Measurements from ENCODE around the gene SWSAP1.
"Not testable (repeated sequence)": the region's sequence is repeated elsewhere in the genome, so short reads cannot be mapped to it uniquely, and the experiment has no call there.

SWSAP1 gene

GRCh38 chr19:11338569-11339253 lies 35.8 kb upstream of the SWSAP1 start:
- Histone ChIP-seq H3K4me3 (ENCODE audit: low read length) (peak overlapping the region; percentile 70), H3K36me3 (ENCODE audit: insufficient read depth, low read length) (peaks cover 19% of the 10 kb centered on the region), H3K27ac (ENCODE audit: low read depth, low read length) (no peak overlapping the region), H3K9me3 (ENCODE audit: insufficient read depth, low read depth, low read length) (no peaks in the 10 kb centered on the region), H3K27me3 (ENCODE audit: insufficient read depth, low read length) (no peaks in the 10 kb centered on the region), H3K4me1 (ENCODE audit: insufficient read depth, low read length) (no peaks in the 10 kb centered on the region), H3K9ac (ENCODE audit: low read depth, low read length) (peak overlapping the region; percentile 62)
- WGBS, result 43% methylated on average over 20 of the region's 21 CpGs

- 10% methylated on average over 53 of the region's 53 CpGs for WGBS
- H3K27ac ChIP-seq (ENCODE audit: low read depth, low read length), result no peak within 1 kb of the TSS
- H3K9ac ChIP-seq (ENCODE audit: low read depth, low read length), result peak within 1 kb of the TSS; percentile 62
- no peaks in the 10 kb centered on the region for H3K9me3 ChIP-seq (ENCODE audit: insufficient read depth, low read depth, low read length)
- H3K4me3 ChIP-seq (ENCODE audit: low read length), result peak within 1 kb of the TSS; percentile 70
- H3K36me3 ChIP-seq (ENCODE audit: insufficient read depth, low read length), result peaks cover 19% of the 10 kb centered on the region
- H3K27me3 ChIP-seq (ENCODE audit: insufficient read depth, low read length), result no peaks in the 10 kb centered on the region
- no peaks in the 10 kb centered on the region for H3K4me1 ChIP-seq (ENCODE audit: insufficient read depth, low read length)
These were observed 35.0 kb upstream of the SWSAP1 start, which contains the start of gene RAB3D for GRCh38 chr19:11339254-11340098. Gene RAB3D (minus strand): TSS chr19:11339657. CDS start chr19:11337399, 2,258 bp downstream.

DNA sequence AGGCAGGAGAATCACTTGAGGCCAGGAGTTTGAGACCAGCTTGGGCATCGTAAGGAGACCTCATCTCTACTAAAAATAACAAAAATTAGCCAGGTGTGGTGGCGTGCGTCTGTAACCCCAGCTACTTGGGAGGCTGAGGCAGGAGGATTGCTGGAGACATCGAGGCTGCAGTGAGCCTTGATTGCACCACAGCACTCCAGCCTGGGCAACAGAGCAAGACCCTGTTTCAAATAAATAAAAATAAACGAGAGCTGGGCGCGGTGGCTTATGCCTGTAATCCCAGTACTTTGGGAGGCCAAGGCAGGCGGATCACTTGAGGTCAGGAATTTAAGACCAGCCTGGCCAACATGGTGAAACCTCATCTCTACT lies 34.4 kb upstream of the SWSAP1 start:
- H3K27me3 ChIP-seq (ENCODE audit: insufficient read depth, low read length); H3K27ac ChIP-seq (ENCODE audit: low read depth, low read length); H3K4me1 ChIP-seq (ENCODE audit: insufficient read depth, low read length); H3K9me3 ChIP-seq (ENCODE audit: insufficient read depth, low read depth, low read length); H3K9ac ChIP-seq (ENCODE audit: low read depth, low read length): not testable (repeated sequence)
- H3K4me3 ChIP-seq (ENCODE audit: low read length), result peak overlapping the region; percentile 70; the same call in 1 of the 2 replicates
- 93% methylated on average over 8 of the region's 8 CpGs for WGBS
- peaks cover 16% of the 10 kb centered on the region for H3K36me3 ChIP-seq (ENCODE audit: insufficient read depth, low read length)

DNA sequence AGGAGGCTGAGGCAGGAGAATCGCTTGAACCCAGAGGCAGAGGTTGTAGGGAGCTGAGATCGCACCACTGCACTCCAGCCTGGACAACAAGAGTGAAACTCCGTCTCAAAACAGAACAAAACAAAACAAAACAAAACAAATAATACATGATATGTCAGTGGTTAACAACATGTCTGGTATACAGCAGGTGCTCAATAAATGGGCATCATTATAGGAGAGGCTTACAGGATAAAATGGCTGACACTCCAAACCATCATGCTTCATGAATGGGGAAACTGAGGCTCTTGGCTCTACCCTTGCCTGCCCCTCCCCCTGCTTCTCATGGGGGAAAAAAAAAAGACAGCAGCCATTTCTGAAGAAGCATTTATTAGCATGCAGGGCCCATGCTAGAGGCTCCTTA lies 32.0 kb upstream of the SWSAP1 start:
- Histone ChIP-seq H3K27me3 (ENCODE audit: insufficient read depth, low read length) (no peaks in the 10 kb centered on the region), H3K9ac (ENCODE audit: low read depth, low read length) (no peak overlapping the region), H3K9me3 (ENCODE audit: insufficient read depth, low read depth, low read length) (no peaks in the 10 kb centered on the region), H3K4me3 (ENCODE audit: low read length) (no peak overlapping the region), H3K36me3 (ENCODE audit: insufficient read depth, low read length) (0 out of 2 replicates have a peak, but pooled peaks cover 7% of the 10 kb centered on the region), H3K4me1 (ENCODE audit: insufficient read depth, low read length) (no peaks in the 10 kb centered on the region), H3K27ac (ENCODE audit: low read depth, low read length) (no peak overlapping the region)
- 93% methylated on average over 3 of the region's 3 CpGs for WGBS

- Histone ChIP-seq H3K27me3 (ENCODE audit: insufficient read depth, low read length) (no peaks in the 10 kb centered on the region), H3K27ac (ENCODE audit: low read depth, low read length) (no peak overlapping the region), H3K36me3 (ENCODE audit: insufficient read depth, low read length) (0 out of 2 replicates have a peak, but pooled peaks cover 7% of the 10 kb centered on the region), H3K4me1 (ENCODE audit: insufficient read depth, low read length) (no peaks in the 10 kb centered on the region), H3K9ac (ENCODE audit: low read depth, low read length) (peak overlapping the region; percentile 71), H3K9me3 (ENCODE audit: insufficient read depth, low read depth, low read length) (no peaks in the 10 kb centered on the region), H3K4me3 (ENCODE audit: low read length) (peak overlapping the region; percentile 84)
- WGBS, result 61% methylated on average over 14 of the region's 15 CpGs
These were observed 29.2 kb upstream of the SWSAP1 start for GRCh38 chr19:11345122-11345803.

DNA sequence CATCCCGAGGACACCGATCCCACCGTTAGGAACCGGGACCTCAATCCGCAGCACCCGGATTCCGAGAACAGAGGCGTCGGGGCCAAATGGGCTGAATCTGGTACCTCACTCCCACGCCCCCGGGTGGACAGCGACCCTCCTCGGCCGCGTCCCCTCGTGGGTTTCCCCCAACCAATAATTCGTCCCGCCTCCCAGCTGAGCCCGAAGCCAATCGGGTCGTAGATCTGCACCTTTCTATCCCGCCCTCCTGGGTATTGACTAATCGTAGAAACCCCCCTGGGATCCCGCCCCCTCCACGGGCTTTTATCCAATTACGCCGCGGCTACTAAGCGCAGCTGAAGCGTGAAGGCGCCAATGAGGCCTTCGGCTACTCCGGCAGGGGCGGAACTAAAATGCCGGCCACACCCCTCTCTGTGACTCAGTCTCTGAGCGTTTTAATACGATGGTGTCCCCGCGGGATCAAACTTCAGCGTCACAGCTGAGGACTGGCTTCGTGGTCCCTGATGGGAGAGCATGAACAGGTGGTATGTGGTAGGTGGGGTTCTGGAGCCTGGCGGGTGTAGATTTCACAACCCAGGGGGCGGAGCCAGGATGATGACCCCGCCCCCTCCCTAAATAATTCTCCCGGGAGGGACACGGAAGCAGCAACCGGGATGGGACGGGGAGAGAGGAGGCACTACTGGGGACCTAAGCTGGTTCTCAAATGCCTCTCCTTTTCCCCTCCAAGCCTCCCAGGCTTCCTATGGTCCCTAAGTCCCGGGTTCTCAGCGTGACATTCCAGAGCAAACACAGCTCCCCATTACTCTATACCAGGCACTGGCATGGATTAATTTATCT lies 28.1 kb upstream of the SWSAP1 start, which contains the start of the genes CCDC159 and TMEM205:
Gene CCDC159, plus strand, starts transcription at position 416 of the 837 bp plus-strand sequence. Its CDS starts 88 bp downstream, at position 504.
Gene TMEM205, minus strand, starts transcription at position 165 of the 837 bp plus-strand sequence. CDS start 649 bp downstream, outside the sequence.
- Histone ChIP-seq H3K4me3 (ENCODE audit: low read length) (peak within 1 kb of the TSS; percentile 84), H3K9me3 (ENCODE audit: insufficient read depth, low read depth, low read length) (no peaks in the 10 kb centered on the region), H3K27me3 (ENCODE audit: insufficient read depth, low read length) (no peaks in the 10 kb centered on the region), H3K4me1 (ENCODE audit: insufficient read depth, low read length) (no peaks in the 10 kb centered on the region), H3K9ac (ENCODE audit: low read depth, low read length) (peak within 1 kb of the TSS; percentile 71), H3K36me3 (ENCODE audit: insufficient read depth, low read length) (0 out of 2 replicates have a peak, but pooled peaks cover 7% of the 10 kb centered on the region), H3K27ac (ENCODE audit: low read depth, low read length) (no peak within 1 kb of the TSS)
- WGBS, result under 1% methylated on average over 47 of the region's 50 CpGs

DNA sequence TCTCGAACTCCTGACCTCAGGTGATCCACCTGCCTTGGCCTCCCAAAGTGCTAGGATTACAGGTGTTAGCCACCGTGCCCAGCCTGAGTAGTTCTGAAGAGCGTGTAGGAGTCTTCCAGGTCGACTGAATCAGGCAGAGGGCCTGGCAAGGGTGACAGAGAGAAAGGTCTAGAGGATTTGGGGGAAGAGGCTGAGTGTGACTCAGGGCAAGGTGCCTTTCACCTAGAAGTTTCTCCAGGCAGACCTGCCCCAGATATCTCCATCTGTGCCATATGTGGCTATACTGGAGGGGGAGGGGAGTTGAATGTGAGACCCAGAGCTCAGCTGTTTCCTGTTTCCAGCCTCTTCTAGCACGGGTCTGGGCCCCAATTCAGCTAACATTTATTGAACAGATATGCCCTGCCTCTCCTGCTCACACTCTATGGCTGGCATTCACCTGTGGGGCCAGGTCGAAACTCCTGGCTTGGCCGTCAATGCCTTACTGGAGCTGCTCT lies 26.9 kb upstream of the SWSAP1 start:
- no peaks in the 10 kb centered on the region for H3K4me1 ChIP-seq (ENCODE audit: insufficient read depth, low read length)
- H3K4me3 ChIP-seq (ENCODE audit: low read length), result no peak overlapping the region
- 0 out of 2 replicates have a peak, but pooled peaks cover 3% of the 10 kb centered on the region for H3K36me3 ChIP-seq (ENCODE audit: insufficient read depth, low read length)
- H3K9ac ChIP-seq (ENCODE audit: low read depth, low read length), result no peak overlapping the region
- no peak overlapping the region for H3K27ac ChIP-seq (ENCODE audit: low read depth, low read length)
- WGBS, result 86% methylated on average over 7 of the region's 7 CpGs
- H3K27me3 ChIP-seq (ENCODE audit: insufficient read depth, low read length), result no peaks in the 10 kb centered on the region
- H3K9me3 ChIP-seq (ENCODE audit: insufficient read depth, low read depth, low read length), result no peaks in the 10 kb centered on the region

DNA sequence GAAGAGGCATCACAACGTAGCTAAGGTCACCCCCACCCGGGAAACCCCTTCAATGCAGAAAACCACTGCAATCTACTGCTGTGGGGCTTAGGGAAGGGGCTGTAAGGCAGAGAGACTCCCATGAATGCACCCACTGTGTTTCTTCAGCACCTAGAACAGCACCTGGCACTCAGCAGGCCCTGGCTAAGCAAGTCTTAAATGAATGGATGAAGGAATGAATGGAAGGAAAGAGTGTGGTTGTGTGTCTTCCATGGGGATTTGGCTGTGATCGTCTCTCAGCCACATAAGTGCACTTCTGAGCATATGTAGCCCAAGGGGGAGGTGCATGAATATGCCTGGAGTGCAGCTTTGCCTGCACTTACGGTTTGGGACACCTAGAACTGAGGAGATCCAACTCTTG lies 25.3 kb upstream of the SWSAP1 start:
- H3K27me3 ChIP-seq (ENCODE audit: insufficient read depth, low read length), result no peaks in the 10 kb centered on the region
- H3K4me1 ChIP-seq (ENCODE audit: insufficient read depth, low read length), result no peaks in the 10 kb centered on the region
- no peaks in the 10 kb centered on the region for H3K9me3 ChIP-seq (ENCODE audit: insufficient read depth, low read depth, low read length)
- 93% methylated on average over 4 of the region's 4 CpGs for WGBS
- H3K4me3 ChIP-seq (ENCODE audit: low read length), result no peak overlapping the region
- H3K27ac ChIP-seq (ENCODE audit: low read depth, low read length), result no peak overlapping the region
- no peak overlapping the region for H3K9ac ChIP-seq (ENCODE audit: low read depth, low read length)
- no peaks in the 10 kb centered on the region for H3K36me3 ChIP-seq (ENCODE audit: insufficient read depth, low read length)

DNA sequence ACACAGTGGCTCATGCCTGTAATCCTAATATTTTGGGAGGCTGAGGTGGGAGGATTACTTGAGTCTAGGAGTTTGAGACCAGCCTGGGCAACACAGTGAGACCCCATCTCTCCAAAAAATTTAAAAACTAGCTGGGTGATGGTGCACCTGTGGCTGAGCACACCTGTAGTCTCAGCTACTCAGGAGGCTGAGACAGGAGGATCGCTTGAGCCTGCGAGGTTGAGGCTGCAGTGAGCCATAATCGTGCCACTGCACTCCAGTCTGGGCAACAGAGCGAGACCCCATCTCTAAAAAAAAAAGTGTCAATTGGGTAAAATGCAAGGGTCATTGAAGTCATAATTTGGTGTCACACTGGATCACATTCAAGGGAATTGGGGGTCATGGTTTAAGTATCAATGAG lies 20.4 kb upstream of the SWSAP1 start:
- not testable (repeated sequence) for H3K9ac ChIP-seq (ENCODE audit: low read depth, low read length); H3K27ac ChIP-seq (ENCODE audit: low read depth, low read length); H3K9me3 ChIP-seq (ENCODE audit: insufficient read depth, low read depth, low read length); H3K4me3 ChIP-seq (ENCODE audit: low read length); H3K27me3 ChIP-seq (ENCODE audit: insufficient read depth, low read length); H3K36me3 ChIP-seq (ENCODE audit: insufficient read depth, low read length); H3K4me1 ChIP-seq (ENCODE audit: insufficient read depth, low read length)
- WGBS, result 92% methylated on average over 4 of the region's 4 CpGs

All from HUES64 (cell line).